A673 (cell line): ENCODE data around the gene CYP1A1. TPM values are rescaled to one million over a fixed set of nuclear protein-coding genes. Genes with fewer than 3 reads are reported as not detected.

Experiments used
- BruUV-seq: library from RNA; stranded (reverse); fragments of 400-500 nt; replicated peaks from 2 replicates; lab custom pipeline; 2021; lab: Mats Ljungman, UMichigan
- CTCF ChIA-PET: fragments of 300-600 bp; sonication (Branson Sonifier 250); formaldehyde crosslinking; loops from one replicate; lab custom pipeline; 2022; ENCODE audit warnings: antibody characterized with exemption; lab: Charles Lee
- POLR2A ChIA-PET: fragments of 300-600 bp; sonication (Branson Sonifier 250); formaldehyde crosslinking; loops from one replicate; lab custom pipeline; 2022; ENCODE audit warnings: antibody characterized with exemption; ENCODE audit not compliant: low non-redundant PET; lab: Charles Lee
- DNase-seq: peaks from one replicate; pipeline ENCODE4 v3.0.0-alpha.2; 2015; ENCODE audit warnings: low spot score
- H3K27ac ChIP-seq: fragments of 200-600 bp; sonication (generic); 2 replicates; pipeline ENCODE4 v1.5.1; 2016; ENCODE audit warnings: mixed run types, low read depth, mild to moderate bottlenecking, mixed read lengths, antibody characterized with exemption, low read length; ENCODE audit not compliant: poor library complexity, severe bottlenecking
- H3K27me3 ChIP-seq: fragments of 200-600 bp; sonication (generic); replicated peaks from 2 replicates; pipeline ENCODE4 v1.6.1; 2017; ENCODE audit warnings: mixed run types, low read depth, mild to moderate bottlenecking, mixed read lengths, antibody characterized with exemption, low read length; ENCODE audit not compliant: insufficient read depth, poor library complexity
- H3K36me3 ChIP-seq: fragments of 200-600 bp; sonication (generic); 2 replicates; pipeline ENCODE4 v1.6.1; 2016; ENCODE audit warnings: mixed run types, mild to moderate bottlenecking, mixed read lengths, antibody characterized with exemption, low read length; ENCODE audit not compliant: insufficient read depth, poor library complexity, severe bottlenecking
- H3K4me1 ChIP-seq: fragments of 200-600 bp; sonication (generic); 2 replicates; pipeline ENCODE4 v1.6.1; 2017; ENCODE audit warnings: mixed run types, mild to moderate bottlenecking, mixed read lengths, antibody characterized with exemption, low read length; ENCODE audit not compliant: insufficient read depth, poor library complexity, severe bottlenecking
- H3K4me3 ChIP-seq: fragments of 200-600 bp; sonication (generic); 2 replicates; pipeline ENCODE4 v1.5.1; 2016; ENCODE audit warnings: low read depth, mixed run types, mild to moderate bottlenecking, mixed read lengths, low read length; ENCODE audit not compliant: poor library complexity, severe bottlenecking
- H3K9me3 ChIP-seq: fragments of 200-600 bp; sonication (generic); 2 replicates; pipeline ENCODE4 v1.6.1; 2016; ENCODE audit warnings: mixed run types, low read depth, mild to moderate bottlenecking, mixed read lengths, antibody characterized with exemption, low read length; ENCODE audit not compliant: poor library complexity, severe bottlenecking
- CTCF ChIP-seq: fragments of 300-800, 200-600 bp; sonication (generic); conservative IDR thresholded peaks from 2 replicates; pipeline ENCODE4 v1.5.1; 2017; ENCODE audit warnings: low read depth, mild to moderate bottlenecking, antibody characterized with exemption, low read length, moderate library complexity, mixed read lengths
- EZH2 ChIP-seq: fragments of 200-600 bp; sonication (generic); IDR thresholded peaks from 2 replicates; pipeline ENCODE4 v1.6.1; 2017; ENCODE audit warnings: borderline replicate concordance, low read depth, mild to moderate bottlenecking, mixed read lengths, antibody characterized with exemption, low read length; ENCODE audit not compliant: poor library complexity, severe bottlenecking
- intact Hi-C: fragments of 100-400 bp; cut with micrococcal nuclease; formaldehyde crosslinking; loops from one replicate; pipeline ENCODE4 v1.10.0; 2022; ENCODE audit not compliant: unreplicated experiment
- total RNA-seq: library from RNA; stranded (reverse); gene quantifications from 2 replicates; pipeline ENCODE4 v1.2.3, GENCODE V29; 2021

CYP1A1 gene
- total RNA-seq, 1 experiment from 2014 or later: 0.62 TPM

GRCh38 chr15:74749832-74750231, 24.5 kb upstream of the CYP1A1 start:
- CTCF ChIA-PET: no interaction called here
- H3K27ac ChIP-seq: no peak overlapping the region
- BruUV-seq: no TSS peak
- no peaks in the 10 kb centered on the region for H3K27me3 ChIP-seq
- TF ChIP-seq CTCF (no peak), EZH2 (no peak)
- no peaks in the 10 kb centered on the region for H3K9me3 ChIP-seq
- POLR2A ChIA-PET: interaction anchor here (0.5 kb wide), 1 partner anchor 320 kb away, joined by 3 read pairs; no protein-coding TSS in a partner anchor
- H3K4me1 ChIP-seq: no peaks in the 10 kb centered on the region
- H3K4me3 ChIP-seq: no peak overlapping the region
- no peaks in the 10 kb centered on the region for H3K36me3 ChIP-seq
- intact Hi-C loops: no loop called here
- no peak for DNase-seq

DNA sequence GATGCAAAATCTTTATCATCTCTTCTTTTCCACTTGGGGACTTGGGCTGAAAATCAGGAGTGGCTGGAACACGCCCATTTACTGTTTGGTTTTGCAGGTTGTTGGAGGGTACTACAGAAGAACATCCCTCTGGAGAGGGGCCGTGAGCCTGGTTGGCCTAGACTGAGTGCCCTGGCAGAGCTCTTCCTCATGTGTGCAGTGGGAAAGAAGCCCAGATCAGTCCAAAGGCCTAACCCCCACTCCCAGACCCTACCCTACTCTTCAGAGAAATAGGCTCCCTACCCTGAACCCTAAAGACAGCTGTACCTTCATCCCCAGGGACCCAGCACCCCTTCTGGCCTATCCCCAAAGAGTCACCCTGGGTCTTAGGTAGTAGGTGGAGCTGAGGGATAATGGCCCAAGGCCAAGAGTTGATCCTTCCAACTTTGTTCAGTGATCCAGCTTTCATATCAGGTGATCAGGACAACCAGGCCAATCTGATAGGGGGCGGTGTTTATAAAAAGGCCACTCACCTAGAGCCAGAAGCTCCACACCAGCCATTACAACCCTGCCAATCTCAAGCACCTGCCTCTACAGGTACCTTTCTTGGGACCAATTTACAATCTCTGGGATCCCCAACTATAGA, 23.1 kb upstream of the CYP1A1 start, which contains the start of gene CYP1A2:
Gene CYP1A2, plus strand, starts transcription at position 524 of the 625 bp plus-strand sequence. CDS start 894 bp downstream, outside the sequence.
- no peak for TF ChIP-seq CTCF
- TF ChIP-seq EZH2: no peak
- no peaks in the 10 kb centered on the region for H3K36me3 ChIP-seq
- ChIA-PET POLR2A (no interaction called here), CTCF (interaction anchor here (1.4 kb wide), 1 partner anchor 22 kb away, joined by 5 read pairs; no protein-coding TSS in a partner anchor)
- no TSS peak for BruUV-seq
- no peak within 1 kb of the TSS for H3K4me3 ChIP-seq
- DNase-seq: no peak
- H3K27me3 ChIP-seq: no peaks in the 10 kb centered on the region
- H3K9me3 ChIP-seq: no peaks in the 10 kb centered on the region
- no peak within 1 kb of the TSS for H3K27ac ChIP-seq
- no peaks in the 10 kb centered on the region for H3K4me1 ChIP-seq
- intact Hi-C loops: no loop called here

DNA sequence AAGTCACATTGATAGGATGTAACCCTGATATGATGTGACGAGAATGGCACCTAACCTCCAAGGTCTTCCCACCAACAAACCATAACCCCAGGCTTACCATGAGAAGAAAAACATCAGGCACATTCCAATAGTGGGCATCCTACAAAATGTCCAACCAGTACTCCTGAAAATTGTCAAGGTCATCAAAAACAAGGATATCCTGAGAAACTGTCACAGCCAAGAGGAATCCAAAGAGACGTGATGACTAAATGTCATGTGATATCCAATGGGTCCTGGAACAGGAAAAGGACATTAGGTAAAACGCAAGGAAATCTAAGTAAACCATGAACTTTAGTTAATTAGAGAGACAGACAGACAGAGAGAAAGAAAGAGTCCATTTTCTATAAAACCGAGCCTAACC, 21.1 kb upstream of the CYP1A1 start:
- Histone ChIP-seq H3K4me1 (no peaks in the 10 kb centered on the region), H3K27me3 (no peaks in the 10 kb centered on the region), H3K9me3 (no peaks in the 10 kb centered on the region), H3K36me3 (no peaks in the 10 kb centered on the region), H3K27ac (no peak overlapping the region), H3K4me3 (no peak overlapping the region)
- TF ChIP-seq CTCF (no peak), EZH2 (no peak)
- intact Hi-C loops: no loop called here
- POLR2A ChIA-PET: no interaction called here
- CTCF ChIA-PET: no interaction called here
- DNase-seq: no peak
- BruUV-seq: no TSS peak
